ENCODE data around the gene C10orf53.

C10orf53 gene

DNA sequence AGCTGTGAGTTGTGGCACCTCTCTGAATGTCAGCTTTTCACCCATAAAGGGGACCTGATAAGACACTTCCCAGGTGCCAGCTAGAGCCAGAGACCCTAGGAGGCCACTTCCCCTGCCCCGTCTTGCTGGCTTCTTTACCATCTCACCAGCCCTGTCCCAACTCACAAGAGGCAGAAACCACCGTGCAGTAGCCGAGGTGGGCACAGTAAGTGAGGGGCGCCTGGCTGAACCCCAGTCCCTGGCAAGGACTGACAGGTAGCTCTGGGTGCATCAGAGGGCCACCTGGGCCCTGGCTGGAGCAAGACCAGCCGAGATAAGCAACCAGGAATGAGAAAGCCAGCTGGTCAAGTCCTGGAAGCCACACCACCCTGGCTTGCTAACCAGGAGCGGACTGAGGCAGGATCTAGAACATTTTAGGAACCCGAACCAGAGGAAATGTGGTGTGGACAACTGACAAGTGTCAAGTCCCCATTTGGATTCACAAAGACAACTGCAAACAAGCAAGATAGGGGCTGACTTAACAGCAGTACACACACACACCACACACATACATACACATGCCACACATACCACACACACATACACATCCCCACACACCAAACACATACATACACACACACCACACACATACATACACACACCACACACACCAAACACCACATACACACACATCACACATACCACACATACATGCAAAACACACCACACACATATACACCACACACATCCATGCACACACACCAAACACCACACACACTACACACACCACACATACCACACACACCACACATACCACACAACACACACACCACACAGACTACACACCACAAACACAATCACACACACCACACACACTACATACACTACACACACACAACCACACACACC is 61.9 kb downstream of the C10orf53 start:
- DNase-seq (ENCODE audit: low read depth), result peak; percentile 2
- TF ChIP-seq, protein P1, sequence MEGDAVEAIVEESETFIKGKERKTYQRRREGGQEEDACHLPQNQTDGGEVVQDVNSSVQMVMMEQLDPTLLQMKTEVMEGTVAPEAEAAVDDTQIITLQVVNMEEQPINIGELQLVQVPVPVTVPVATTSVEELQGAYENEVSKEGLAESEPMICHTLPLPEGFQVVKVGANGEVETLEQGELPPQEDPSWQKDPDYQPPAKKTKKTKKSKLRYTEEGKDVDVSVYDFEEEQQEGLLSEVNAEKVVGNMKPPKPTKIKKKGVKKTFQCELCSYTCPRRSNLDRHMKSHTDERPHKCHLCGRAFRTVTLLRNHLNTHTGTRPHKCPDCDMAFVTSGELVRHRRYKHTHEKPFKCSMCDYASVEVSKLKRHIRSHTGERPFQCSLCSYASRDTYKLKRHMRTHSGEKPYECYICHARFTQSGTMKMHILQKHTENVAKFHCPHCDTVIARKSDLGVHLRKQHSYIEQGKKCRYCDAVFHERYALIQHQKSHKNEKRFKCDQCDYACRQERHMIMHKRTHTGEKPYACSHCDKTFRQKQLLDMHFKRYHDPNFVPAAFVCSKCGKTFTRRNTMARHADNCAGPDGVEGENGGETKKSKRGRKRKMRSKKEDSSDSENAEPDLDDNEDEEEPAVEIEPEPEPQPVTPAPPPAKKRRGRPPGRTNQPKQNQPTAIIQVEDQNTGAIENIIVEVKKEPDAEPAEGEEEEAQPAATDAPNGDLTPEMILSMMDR (conservative IDR thresholded peaks at IDR 0.05; ENCODE audit: control insufficient read depth, insufficient read depth, low read depth, low read length), result no peak

DNA sequence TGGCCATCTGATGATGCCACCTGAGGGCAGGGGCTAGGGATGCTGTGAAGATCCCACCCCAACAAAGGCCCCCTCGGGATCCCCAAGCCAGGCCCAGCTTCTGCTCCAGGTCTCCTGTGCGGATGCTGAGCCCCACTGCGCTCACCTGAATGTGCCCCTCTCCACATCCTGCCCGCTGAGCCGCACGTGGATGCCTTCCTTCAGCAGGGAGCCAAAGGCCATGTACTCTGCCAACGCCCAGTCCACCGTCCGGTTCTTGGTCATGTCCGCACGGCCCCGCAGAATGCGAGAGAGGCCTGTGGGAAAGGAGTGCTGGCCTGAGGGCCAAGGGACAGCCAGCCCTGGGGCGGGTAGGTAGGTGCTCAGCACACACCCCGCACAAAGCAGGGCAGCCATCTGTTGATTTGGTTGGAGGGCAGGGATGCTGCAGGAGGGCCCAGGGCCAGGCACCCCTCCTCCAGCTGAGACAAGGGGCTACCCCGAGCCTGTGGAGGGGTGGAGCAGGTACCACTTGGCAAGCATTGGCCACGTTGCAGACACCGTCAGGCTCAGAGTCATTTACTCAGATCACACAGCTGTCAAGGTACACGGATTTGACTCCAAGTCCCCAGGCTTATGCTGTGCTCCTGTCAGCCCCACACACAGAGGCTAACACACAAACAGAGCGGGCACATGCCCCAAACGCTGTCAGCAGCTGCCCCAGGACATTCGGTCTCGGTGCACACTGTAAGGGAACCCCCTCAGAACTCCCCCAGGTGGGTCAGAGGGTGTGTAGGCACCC is 63.4 kb downstream of the C10orf53 start:
- no peak for DNase-seq (ENCODE audit: low read depth)
- no peak overlapping the region for H3K4me3 ChIP-seq (ENCODE audit: control insufficient read depth, low read depth, low read length)
- TF ChIP-seq, protein P1 (conservative IDR thresholded peaks at IDR 0.05; ENCODE audit: control insufficient read depth, insufficient read depth, low read depth, low read length), result no peak

More for the DNA sequence above, 61.9 kb downstream of the C10orf53 start:
- H3K4me3 ChIP-seq (ENCODE audit: control insufficient read depth, low read depth, low read length), result no peak overlapping the region

DNA sequence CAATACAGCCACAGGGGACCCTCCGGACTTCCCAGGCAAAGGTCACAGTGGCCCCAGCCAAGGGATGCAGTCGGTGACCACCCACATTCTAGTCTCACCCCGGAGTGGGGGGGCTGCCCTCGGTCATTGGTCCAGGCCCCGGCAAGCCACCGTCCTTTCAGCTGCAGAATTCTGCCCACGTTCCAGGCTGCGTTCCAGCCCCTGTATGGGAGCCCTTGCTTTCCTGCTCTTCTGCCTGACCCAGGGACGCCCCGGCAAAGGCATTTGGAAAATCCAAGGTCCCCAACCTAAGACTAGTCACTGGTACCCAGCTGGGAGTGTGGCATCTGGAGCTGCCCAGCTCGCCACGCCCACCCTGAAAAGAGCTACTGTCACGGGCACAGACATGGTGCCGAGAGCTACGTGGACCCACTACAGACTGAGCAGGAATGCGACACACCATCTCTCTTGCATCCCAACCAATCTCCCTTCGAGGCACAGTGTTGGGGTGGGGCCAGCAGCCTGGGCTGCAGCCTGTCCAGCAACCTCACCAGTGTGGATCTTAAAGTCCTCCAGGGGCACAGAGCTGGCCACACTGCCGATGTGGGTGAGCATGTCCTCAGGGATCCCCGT is 64.1 kb downstream of the C10orf53 start:
- TF ChIP-seq, protein P1 (conservative IDR thresholded peaks at IDR 0.05; ENCODE audit: control insufficient read depth, insufficient read depth, low read depth, low read length), result no peak
- DNase-seq (ENCODE audit: low read depth), result no peak
- H3K4me3 ChIP-seq (ENCODE audit: control insufficient read depth, low read depth, low read length), result no peak overlapping the region

DNA sequence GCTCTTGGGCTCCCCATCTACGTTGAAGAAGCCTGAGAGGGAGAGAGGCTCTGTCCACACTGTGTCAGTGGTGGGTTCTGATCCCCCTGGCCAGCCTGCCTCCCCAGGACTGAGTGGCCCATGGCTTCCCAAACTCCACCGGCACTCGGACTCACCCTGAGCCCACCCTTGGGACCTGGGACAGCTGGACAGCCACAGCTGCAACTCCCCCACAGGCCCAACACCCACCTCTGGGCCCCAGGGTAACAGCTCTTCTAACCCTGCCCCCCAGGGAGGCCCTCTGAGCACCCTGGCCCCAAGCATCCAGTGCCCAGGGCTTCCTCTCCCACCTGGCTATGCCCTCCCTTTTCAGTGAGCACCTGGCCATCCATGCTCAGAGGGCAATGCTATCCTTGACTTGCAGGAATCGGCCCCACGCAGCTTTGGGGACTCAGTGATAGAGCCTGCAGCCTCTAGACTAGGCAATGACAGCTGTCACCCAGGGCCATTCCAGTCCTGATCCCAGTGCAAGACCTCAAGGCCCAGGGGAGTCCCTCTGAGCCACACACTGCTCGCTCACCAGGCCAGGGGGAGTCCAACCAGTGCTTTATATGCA is 64.7 kb downstream of the C10orf53 start:
- H3K4me3 ChIP-seq (ENCODE audit: control insufficient read depth, low read depth, low read length), result no peak overlapping the region
- TF ChIP-seq, protein P1 (conservative IDR thresholded peaks at IDR 0.05; ENCODE audit: control insufficient read depth, insufficient read depth, low read depth, low read length), result no peak
- DNase-seq (ENCODE audit: low read depth), result no peak

DNA sequence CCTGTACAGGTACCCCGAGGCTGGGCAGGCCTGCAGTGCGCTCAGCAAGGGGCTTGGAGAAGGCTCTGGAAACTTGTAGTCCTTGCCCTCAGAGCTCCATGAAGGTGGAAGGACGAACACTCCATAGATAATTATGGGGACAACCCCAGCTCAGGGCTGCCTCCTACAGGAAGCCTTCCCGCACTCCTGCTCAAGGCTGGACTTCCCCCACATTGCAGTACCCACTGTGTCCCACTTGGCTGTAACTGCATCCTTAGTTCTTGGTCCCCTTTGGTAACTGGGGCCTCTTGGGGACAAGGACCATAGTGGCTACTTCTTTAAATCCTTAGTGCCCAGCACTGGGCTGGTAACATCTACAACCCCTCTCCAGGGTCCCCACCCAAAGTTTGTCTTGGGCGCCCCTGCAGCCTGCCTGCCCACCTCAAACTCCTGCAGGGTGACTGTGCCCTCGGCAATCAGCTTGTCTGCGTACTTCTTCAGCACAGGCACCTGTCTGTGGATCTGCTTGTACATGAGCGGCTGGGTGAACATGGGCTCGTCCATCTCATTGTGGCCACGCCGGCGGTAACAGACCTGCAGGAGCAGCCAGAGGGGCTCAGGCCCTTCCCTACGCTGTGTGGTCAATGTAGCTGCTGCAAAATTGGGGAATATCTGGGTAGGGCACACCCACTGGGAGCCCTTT is 65.6 kb downstream of the C10orf53 start:
- DNase-seq (ENCODE audit: low read depth), result no peak
- no peak overlapping the region for H3K4me3 ChIP-seq (ENCODE audit: control insufficient read depth, low read depth, low read length)
- TF ChIP-seq, protein P1 (conservative IDR thresholded peaks at IDR 0.05; ENCODE audit: control insufficient read depth, insufficient read depth, low read depth, low read length), result no peak

DNA sequence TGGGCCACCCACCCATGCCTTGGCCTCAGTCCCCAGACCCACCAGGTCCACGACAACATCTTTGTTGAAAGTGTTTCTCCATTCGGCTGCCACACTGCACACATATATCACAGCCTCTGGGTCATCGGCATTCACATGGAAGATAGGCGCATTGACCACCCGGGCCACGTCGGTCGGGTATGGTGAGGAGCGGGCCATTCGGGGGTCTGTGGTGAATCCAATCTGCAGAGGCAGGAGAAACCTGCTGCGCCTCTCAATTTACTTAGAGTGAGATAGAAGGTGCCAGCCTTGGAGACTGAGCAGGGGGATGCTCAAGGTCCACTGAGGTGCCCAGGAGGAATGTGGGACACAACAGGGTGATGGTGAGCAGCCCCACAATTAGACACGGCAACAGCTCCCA is 66.3 kb downstream of the C10orf53 start:
- TF ChIP-seq, protein P1 (conservative IDR thresholded peaks at IDR 0.05; ENCODE audit: control insufficient read depth, insufficient read depth, low read depth, low read length), result no peak
- no peak for DNase-seq (ENCODE audit: low read depth)
- H3K4me3 ChIP-seq (ENCODE audit: control insufficient read depth, low read depth, low read length), result no peak overlapping the region
